Gastroesophageal sphincter (tissue), 3 donors: ENCODE results near the gene SUGCT.

Source experiments
- POLR2A ChIP-seq, 2 donors: fragments of 450-650 bp; IDR thresholded peaks; one replicate each; pipeline ENCODE4 v1.6.1; 2017; ENCODE audit warnings: antibody characterized with exemption in 2 of 2, mild to moderate bottlenecking in 2 of 2, moderate library complexity in 1 of 2
- POLR2AphosphoS5 ChIP-seq: sonication (generic); formaldehyde crosslinking; IDR thresholded peaks from one replicate; pipeline ENCODE4 v1.6.1; 2017; ENCODE audit warnings: antibody characterized with exemption
- TF ChIP-seq, protein P1 (sequence below), 4 experiments: fragments of 200-600 bp in 2 of 4; fragments of 450-650 bp in 2 of 4; sonication (generic) in 1 of 4; IDR thresholded peaks; one replicate each; pipeline ENCODE4 v1.5.1; 2017 to 2019; ENCODE audit warnings: antibody characterized with exemption in 4 of 4, mild to moderate bottlenecking in 2 of 4, moderate library complexity in 2 of 4

DNA sequence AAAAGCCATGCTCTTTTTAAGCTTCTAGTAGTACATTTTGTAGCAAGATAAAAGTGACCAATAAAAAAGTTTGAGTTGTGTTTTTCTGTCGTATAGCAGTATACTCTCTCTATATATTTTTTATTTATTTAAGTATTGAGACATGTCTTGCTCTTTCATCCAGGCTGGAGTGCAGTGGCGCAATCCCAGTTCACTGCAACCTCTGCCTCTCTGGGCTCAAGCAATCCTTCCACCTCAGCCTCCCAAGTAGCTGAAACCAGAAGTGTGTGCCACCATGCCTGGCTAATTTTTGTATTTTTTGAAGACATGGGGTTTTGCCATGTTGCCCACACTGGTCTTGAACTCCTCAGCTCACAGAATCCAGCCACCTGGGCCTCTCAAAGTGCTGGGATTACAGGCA lies 2.8 kb downstream of the SUGCT start:
- TF ChIP-seq, protein P1, sequence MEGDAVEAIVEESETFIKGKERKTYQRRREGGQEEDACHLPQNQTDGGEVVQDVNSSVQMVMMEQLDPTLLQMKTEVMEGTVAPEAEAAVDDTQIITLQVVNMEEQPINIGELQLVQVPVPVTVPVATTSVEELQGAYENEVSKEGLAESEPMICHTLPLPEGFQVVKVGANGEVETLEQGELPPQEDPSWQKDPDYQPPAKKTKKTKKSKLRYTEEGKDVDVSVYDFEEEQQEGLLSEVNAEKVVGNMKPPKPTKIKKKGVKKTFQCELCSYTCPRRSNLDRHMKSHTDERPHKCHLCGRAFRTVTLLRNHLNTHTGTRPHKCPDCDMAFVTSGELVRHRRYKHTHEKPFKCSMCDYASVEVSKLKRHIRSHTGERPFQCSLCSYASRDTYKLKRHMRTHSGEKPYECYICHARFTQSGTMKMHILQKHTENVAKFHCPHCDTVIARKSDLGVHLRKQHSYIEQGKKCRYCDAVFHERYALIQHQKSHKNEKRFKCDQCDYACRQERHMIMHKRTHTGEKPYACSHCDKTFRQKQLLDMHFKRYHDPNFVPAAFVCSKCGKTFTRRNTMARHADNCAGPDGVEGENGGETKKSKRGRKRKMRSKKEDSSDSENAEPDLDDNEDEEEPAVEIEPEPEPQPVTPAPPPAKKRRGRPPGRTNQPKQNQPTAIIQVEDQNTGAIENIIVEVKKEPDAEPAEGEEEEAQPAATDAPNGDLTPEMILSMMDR (IDR thresholded peaks at IDR 0.05) = no peak
- no peak for TF ChIP-seq POLR2AphosphoS5
- TF ChIP-seq POLR2A (IDR thresholded peaks at IDR 0.05) = no peak
